H1 (cell line): ENCODE results near the gene YRDC. TPM values are rescaled to one million over a fixed set of nuclear protein-coding genes. Genes with fewer than 3 reads are reported as not detected.

Source experiments
- CTCF ChIA-PET: fragments of 300-600 bp; sonication (Branson Sonifier 250); formaldehyde crosslinking; loops from one replicate; lab custom pipeline; 2021; ENCODE audit not compliant: partially characterized antibody; lab: Charles Lee
- POLR2A ChIA-PET: fragments of 300-600 bp; sonication (Branson Sonifier 250); formaldehyde crosslinking; loops from one replicate; lab custom pipeline; 2021; ENCODE audit warnings: inconsistent platforms; ENCODE audit not compliant: partially characterized antibody; lab: Charles Lee
- DNase-seq, 2 experiments: peaks; one replicate each; pipeline versions ENCODE4 v3.0.0 to v3.0.0-alpha.2; 2010 to 2022; ENCODE audit warnings: low spot score in 2 of 2, low read depth in 1 of 2, mixed read lengths in 1 of 2
- FAIRE-seq: peaks from 2 replicates; lab custom pipeline; 2011; peaks lifted over from hg19 to GRCh38; lab: Jason Lieb, UNC
- H2AFZ ChIP-seq: 2 replicates; pipeline ENCODE4 v1.8.1; 2012; ENCODE audit warnings: low read length, inconsistent platforms
- H2AK5ac ChIP-seq: 2 replicates; pipeline ENCODE4 v1.6.1; 2013; ENCODE audit warnings: low read depth, low read length
- H2BK120ac ChIP-seq: replicated peaks from 2 replicates; pipeline ENCODE3; 2013; ENCODE audit warnings: low read depth, low read length, inconsistent platforms
- H2BK12ac ChIP-seq: 2 replicates; pipeline ENCODE4 v1.6.1; 2013; ENCODE audit warnings: low read depth, low read length
- H2BK15ac ChIP-seq: 2 replicates; pipeline ENCODE4 v1.6.1; 2013; ENCODE audit warnings: low read length
- H2BK20ac ChIP-seq: 2 replicates; pipeline ENCODE4 v1.6.1; 2013; ENCODE audit warnings: low read length
- H2BK5ac ChIP-seq: 2 replicates; pipeline ENCODE4 v1.6.1; 2013; ENCODE audit warnings: low read depth, low read length
- H3K14ac ChIP-seq: 2 replicates; pipeline ENCODE4 v1.6.1; 2013; ENCODE audit warnings: inconsistent platforms; ENCODE audit not compliant: insufficient read length
- H3K18ac ChIP-seq: 2 replicates; pipeline ENCODE4 v1.6.1; 2013; ENCODE audit warnings: low read length; ENCODE audit errors: extremely low read depth
- H3K23ac ChIP-seq: 2 replicates; pipeline ENCODE4 v1.6.1; 2013; ENCODE audit warnings: inconsistent platforms; ENCODE audit not compliant: insufficient read length
- H3K23me2 ChIP-seq: 2 replicates; pipeline ENCODE4 v1.6.1; 2013; ENCODE audit warnings: low read depth, low read length
- H3K27ac ChIP-seq: 2 replicates; pipeline ENCODE4 v1.6.1; 2011; ENCODE audit warnings: low read depth, low read length, inconsistent platforms
- H3K27me3 ChIP-seq, 4 experiments: replicated peaks in 1 of 4; 1 replicate in 1 of 4; 2 replicates in 3 of 4; pipeline versions ENCODE4 v1.6.1 to v1.8.1; 2011 to 2013; ENCODE audit warnings: low read length in 3 of 4, mild to moderate bottlenecking in 3 of 4, inconsistent platforms in 2 of 4, mixed read lengths in 2 of 4, moderate library complexity in 1 of 4; ENCODE audit not compliant: control insufficient read depth in 3 of 4, insufficient read depth in 3 of 4; ENCODE audit errors: extremely low read depth in 1 of 4
- H3K36me3 ChIP-seq, 4 experiments: 2 replicates each; pipeline versions ENCODE4 v1.6.1 to v1.8.1; 2011 to 2013; ENCODE audit warnings: mild to moderate bottlenecking in 4 of 4, low read length in 3 of 4, moderate library complexity in 2 of 4, control low read depth in 1 of 4, inconsistent platforms in 1 of 4; ENCODE audit not compliant: insufficient read depth in 4 of 4, control insufficient read depth in 2 of 4
- H3K4ac ChIP-seq: replicated peaks from 2 replicates; pipeline ENCODE3; 2013; ENCODE audit warnings: low read length, low read depth, mixed read lengths, inconsistent platforms; ENCODE audit not compliant: insufficient read length
- H3K4me1 ChIP-seq, 4 experiments: replicated peaks in 1 of 4; 1 replicate in 1 of 4; 2 replicates in 3 of 4; pipeline versions ENCODE4 v1.6.1 to v1.8.1; 2011 to 2013; ENCODE audit warnings: low read length in 3 of 4, inconsistent platforms in 2 of 4, mixed read lengths in 1 of 4; ENCODE audit not compliant: insufficient read depth in 4 of 4, control insufficient read depth in 3 of 4
- H3K4me2 ChIP-seq, 2 experiments: 2 replicates each; pipeline versions ENCODE4 v1.6.1 to v1.8.1; 2011 to 2013; ENCODE audit warnings: low read depth in 2 of 2, low read length in 2 of 2, control low read depth in 1 of 2, inconsistent platforms in 1 of 2, mild to moderate bottlenecking in 1 of 2; ENCODE audit not compliant: insufficient read depth in 1 of 2
- H3K4me3 ChIP-seq, 4 experiments: fragments of 200-600, 300-600 bp in 1 of 4; sonication (generic), shearing (Covaris generic), sonication (Bioruptor Twin) in 1 of 4; 2 replicates each; pipeline versions ENCODE4 v1.5.1 to v1.8.1; 2011 to 2016; ENCODE audit warnings: low read length in 4 of 4, low read depth in 3 of 4, control low read depth in 2 of 4, inconsistent platforms in 2 of 4, mild to moderate bottlenecking in 2 of 4, mixed read lengths in 1 of 4, moderate library complexity in 1 of 4; ENCODE audit not compliant: insufficient read depth in 2 of 4; ENCODE audit errors: extremely low read depth in 1 of 4
- H3K56ac ChIP-seq: replicated peaks from 2 replicates; pipeline ENCODE3; 2013; ENCODE audit warnings: low read depth, mild to moderate bottlenecking, mixed read lengths, low read length, inconsistent platforms; ENCODE audit not compliant: insufficient read length
- H3K79me1 ChIP-seq: 2 replicates; pipeline ENCODE4 v1.6.1; 2013; ENCODE audit warnings: low read depth, low read length, control low read depth
- H3K79me2 ChIP-seq, 2 experiments: 2 replicates each; pipeline versions ENCODE4 v1.6.1 to v1.8.1; 2012 to 2013; ENCODE audit warnings: low read length in 2 of 2, mild to moderate bottlenecking in 2 of 2, inconsistent platforms in 1 of 2; ENCODE audit not compliant: insufficient read depth in 2 of 2, control insufficient read depth in 1 of 2
- H3K9ac ChIP-seq, 4 experiments: replicated peaks in 1 of 4; 1 replicate in 1 of 4; 2 replicates in 3 of 4; pipeline versions ENCODE4 v1.6.1 to v1.8.1; 2011 to 2013; ENCODE audit warnings: low read depth in 3 of 4, low read length in 3 of 4, control low read depth in 2 of 4, mild to moderate bottlenecking in 2 of 4, moderate library complexity in 2 of 4, inconsistent platforms in 1 of 4; ENCODE audit errors: extremely low read depth in 1 of 4
- H3K9me3 ChIP-seq, 2 experiments: 2 replicates each; pipeline versions ENCODE4 v1.6.1 to v1.8.1; 2012 to 2013; ENCODE audit warnings: mild to moderate bottlenecking in 2 of 2, moderate library complexity in 2 of 2, control low read depth in 1 of 2, inconsistent platforms in 1 of 2, low read depth in 1 of 2, low read length in 1 of 2, mixed read lengths in 1 of 2; ENCODE audit not compliant: insufficient read depth in 2 of 2
- H4K20me1 ChIP-seq, 2 experiments: replicated peaks in 1 of 2; 2 replicates each; pipeline versions ENCODE3 to v1.8.1; 2011 to 2013; ENCODE audit warnings: inconsistent platforms in 2 of 2, low read length in 2 of 2, mild to moderate bottlenecking in 1 of 2; ENCODE audit not compliant: insufficient read depth in 2 of 2, control insufficient read depth in 1 of 2
- H4K5ac ChIP-seq: 2 replicates; pipeline ENCODE4 v1.6.1; 2013; ENCODE audit warnings: low read length, low read depth, mixed read lengths, inconsistent platforms; ENCODE audit not compliant: insufficient read length
- H4K8ac ChIP-seq: 2 replicates; pipeline ENCODE4 v1.8.0; 2013; ENCODE audit warnings: mild to moderate bottlenecking, moderate library complexity, low read length, inconsistent platforms; ENCODE audit not compliant: insufficient read depth; ENCODE audit errors: extremely low read depth
- H4K91ac ChIP-seq: replicated peaks from 2 replicates; pipeline ENCODE3; 2013; ENCODE audit warnings: low read length, mixed read lengths, inconsistent platforms; ENCODE audit not compliant: insufficient read length
- SIRT6 ChIP-seq: IDR thresholded peaks from one replicate; pipeline ENCODE4 v1.7.1; 2012; ENCODE audit warnings: low read length, inconsistent platforms
- SRF ChIP-seq: IDR thresholded peaks from 2 replicates; pipeline ENCODE4 v1.6.1; 2011; ENCODE audit warnings: mild to moderate bottlenecking, low read depth, low read length, moderate library complexity
- TAF7 ChIP-seq: optimal IDR thresholded peaks from 2 replicates; pipeline ENCODE3; 2011; ENCODE audit warnings: low read depth, mild to moderate bottlenecking, inconsistent platforms, low read length, moderate library complexity, borderline replicate concordance
- YY1 ChIP-seq: IDR thresholded peaks from 2 replicates; pipeline ENCODE4 v1.6.1; 2011; ENCODE audit warnings: low read depth, mild to moderate bottlenecking, low read length
- WGBS, 2 experiments: shearing (Covaris generic) in 1 of 2; methylation state at CpG; one replicate each; pipeline versions ENCODE4 v1.1.6 to v1.1.7; 2013 to 2015; ENCODE audit warnings: low lambda C conversion rate in 2 of 2, mixed read lengths in 2 of 2, inconsistent platforms in 1 of 2, low coverage in 1 of 2, missing lambda C conversion rate in 1 of 2; ENCODE audit not compliant: insufficient replicate concordance in 2 of 2, insufficient coverage in 1 of 2, insufficient read length in 1 of 2; ENCODE audit errors: extremely low coverage in 1 of 2, missing lambda C conversion rate in 1 of 2; 5-methylcytosine and 5-hydroxymethylcytosine counted together
- polyA plus RNA-seq, 7 experiments: library from polyadenylated mRNA; depleted of rRNA in 3 of 7; stranded (reverse) in 5 of 7; unstranded in 2 of 7; fragments of >200 nt in 5 of 7; fragments of 200-250 nt in 2 of 7; gene quantifications; 1 replicate in 5 of 7; 2 replicates in 1 of 7; 4 replicates in 1 of 7; pipeline versions ENCODE4 v1.2.1 to v1.2.3, GENCODE V29; 2011 to 2013; ENCODE audit warnings: missing spikeins in 2 of 7, mixed read lengths in 2 of 7
- total RNA-seq: library from RNA; stranded (reverse); fragmentation: NEBNext Ultra II Directional; extraction: Animal tissue kit (Norgen Biotek cat#: 25700); gene quantifications from 2 replicates; pipeline ENCODE4 v1.2.1, GENCODE V29; 2021

Gene YRDC
- total and polyA plus RNA-seq, 2 of the 8 experiments (the other 6 are each of a cell fraction or from before 2014, with no cell fraction given): 21.1 to 21.6 TPM

GRCh38 chr1:37854406-37854805, 46.4 kb upstream of the YRDC start:
- WGBS, 2 experiments: 97% methylated on average over 6 of the region's 6 CpGs; no CpG with 5 or more reads in 1 of the 2 experiments
- Histone ChIP-seq H3K27me3 (no peaks in the 10 kb centered on the region), H3K23ac (no peak overlapping the region), H2BK20ac (no peak overlapping the region), H4K91ac (no peak overlapping the region), H2BK5ac (no peak overlapping the region), H3K4me2 (no peak overlapping the region), H4K20me1 (peaks cover 0 to 6% of the 10 kb centered on the region in 2 experiments), H2BK12ac (no peak overlapping the region), H3K79me1 (0 out of 2 replicates have a peak, but pooled peaks cover 7% of the 10 kb centered on the region), H3K9me3 (no peaks in the 10 kb centered on the region), H2BK15ac (no peak overlapping the region), H3K4me3 (no peak overlapping the region), H3K56ac (no peak overlapping the region), H3K36me3 (peaks cover 5 to 11% (median 8%) of the 10 kb centered on the region in 4 experiments; a peak in 6 of 8 replicates), H2BK120ac (no peak overlapping the region), H3K27ac (no peak overlapping the region), H3K4me1 (no peaks in the 10 kb centered on the region), H4K5ac (no peak overlapping the region), H2AK5ac (no peak overlapping the region), H3K4ac (no peak overlapping the region), H3K9ac (no peak overlapping the region), H3K18ac (no peak overlapping the region), H4K8ac (no peak overlapping the region), H3K23me2 (no peaks in the 10 kb centered on the region; the same call in 1 of the 2 replicates), H3K14ac (no peak overlapping the region), H2AFZ (no peak overlapping the region), H3K79me2 (peaks cover 0 to 46% of the 10 kb centered on the region in 2 experiments; a peak in 3 of 4 replicates)
- POLR2A ChIA-PET: interaction anchor here (1.3 kb wide), 1 partner anchor 47 kb away, joined by 3 read pairs; the partner anchor contains the start of gene C1orf122
- CTCF ChIA-PET: no interaction called here
- DNase-seq: no peak
- no peak for FAIRE-seq
- TF ChIP-seq SRF: no peak
- no peak for TF ChIP-seq YY1
- TF ChIP-seq TAF7: no peak
- TF ChIP-seq SIRT6: no peak
